Panc1 (cell line): Measurements from ENCODE around the gene SIRPD. TPM values are rescaled to one million over a fixed set of nuclear protein-coding genes. Genes with fewer than 3 reads are reported as not detected.

Experiments
- ATAC-seq: fragments of 200-7000 bp; cut with Tn5 transposase; 2 replicates; pipeline ENCODE4 v1.9.1; 2020; ENCODE audit warnings: mild to moderate bottlenecking, moderate library complexity
- BruUV-seq: library from RNA; stranded (reverse); fragments of 400-500 nt; replicated peaks from 2 replicates; lab custom pipeline; 2021; lab: Mats Ljungman, UMichigan
- CTCF ChIA-PET: fragments of 300-600 bp; sonication (Branson Sonifier 250); formaldehyde crosslinking; loops from one replicate; lab custom pipeline; 2022; ENCODE audit warnings: antibody characterized with exemption; lab: Charles Lee
- POLR2A ChIA-PET: fragments of 300-600 bp; sonication (Branson Sonifier 250); formaldehyde crosslinking; loops from one replicate; lab custom pipeline; 2022; ENCODE audit warnings: antibody characterized with exemption; lab: Charles Lee
- DNase-seq: peaks from one replicate; pipeline ENCODE4 v3.0.0-alpha.2; 2010; ENCODE audit warnings: low read depth, low spot score
- H3K27ac ChIP-seq: 2 replicates; pipeline ENCODE4 v1.5.1; 2011; ENCODE audit warnings: mild to moderate bottlenecking, low read length, inconsistent platforms
- H3K27me3 ChIP-seq: fragments of 200-500 bp; sonication (Bioruptor generic); 2 replicates; pipeline ENCODE4 v1.6.0; 2014; ENCODE audit warnings: low read length, inconsistent platforms; ENCODE audit not compliant: control insufficient read depth, insufficient read depth
- H3K36me3 ChIP-seq: fragments of 200-500 bp; sonication (Bioruptor generic); 2 replicates; pipeline ENCODE4 v1.5.1; 2014; ENCODE audit warnings: inconsistent platforms, mild to moderate bottlenecking, low read length, moderate library complexity; ENCODE audit not compliant: control insufficient read depth, insufficient read depth
- H3K4me1 ChIP-seq: 2 replicates; pipeline ENCODE4 v1.5.1; 2011; ENCODE audit warnings: inconsistent platforms, mild to moderate bottlenecking, low read length, moderate library complexity; ENCODE audit not compliant: control insufficient read depth, insufficient read depth
- H3K4me3 ChIP-seq, 2 experiments: 2 replicates each; pipeline ENCODE4 v1.5.1; 2011 to 2012; ENCODE audit warnings: low read depth in 2 of 2, low read length in 2 of 2, mild to moderate bottlenecking in 2 of 2, inconsistent platforms in 1 of 2, moderate library complexity in 1 of 2
- H3K9me3 ChIP-seq: fragments of 200-500 bp; sonication (Bioruptor generic); 2 replicates; pipeline ENCODE4 v1.5.1; 2014; ENCODE audit warnings: low read depth, mild to moderate bottlenecking, inconsistent platforms, low read length, moderate library complexity; ENCODE audit not compliant: control insufficient read depth, insufficient read depth
- POLR2AphosphoS5 ChIP-seq: IDR thresholded peaks from 2 replicates; pipeline ENCODE4 v1.6.1; 2012; ENCODE audit warnings: mild to moderate bottlenecking, low read depth, low read length, moderate library complexity
- SIN3A ChIP-seq: IDR thresholded peaks from 2 replicates; pipeline ENCODE4 v1.6.1; 2012; ENCODE audit warnings: low read depth, mild to moderate bottlenecking, low read length, moderate library complexity, borderline replicate concordance; ENCODE audit not compliant: insufficient read depth
- TCF7L2 ChIP-seq: IDR thresholded peaks from 2 replicates; pipeline ENCODE4 v1.6.1; 2011; ENCODE audit warnings: mild to moderate bottlenecking, low read depth, low read length, inconsistent platforms
- in situ Hi-C: cut with HindIII; loops from 2 replicates; pipeline ENCODE4 v1.10.0; 2016; ENCODE audit warnings: low sequenced_read_pairs, low pct_unique_long_range_greater_than_20kb
- intact Hi-C: fragments of 100-400 bp; cut with micrococcal nuclease; formaldehyde crosslinking; loops from one replicate; pipeline ENCODE4 v1.10.0; 2022; ENCODE audit not compliant: unreplicated experiment
- total RNA-seq: library from RNA; stranded (reverse); gene quantifications from one replicate; pipeline ENCODE4 v1.2.1, GENCODE V29; 2021; ENCODE audit not compliant: unreplicated experiment
- TF ChIP-seq, protein P1 (sequence below), 2 experiments: IDR thresholded peaks; 2 replicates each; pipeline ENCODE4 v1.6.1; 2011 to 2012; ENCODE audit warnings: low read depth in 2 of 2, control low read depth in 1 of 2, low read length in 1 of 2, mild to moderate bottlenecking in 1 of 2, moderate library complexity in 1 of 2; ENCODE audit not compliant: insufficient read depth in 1 of 2
- TF ChIP-seq, protein P2 (sequence below): fragments of 450-650 bp; IDR thresholded peaks from 2 replicates; pipeline ENCODE4 v1.5.1; 2017; ENCODE audit warnings: mild to moderate bottlenecking

Gene SIRPD
- total RNA-seq, 1 experiment from 2014 or later: not detected

DNA sequence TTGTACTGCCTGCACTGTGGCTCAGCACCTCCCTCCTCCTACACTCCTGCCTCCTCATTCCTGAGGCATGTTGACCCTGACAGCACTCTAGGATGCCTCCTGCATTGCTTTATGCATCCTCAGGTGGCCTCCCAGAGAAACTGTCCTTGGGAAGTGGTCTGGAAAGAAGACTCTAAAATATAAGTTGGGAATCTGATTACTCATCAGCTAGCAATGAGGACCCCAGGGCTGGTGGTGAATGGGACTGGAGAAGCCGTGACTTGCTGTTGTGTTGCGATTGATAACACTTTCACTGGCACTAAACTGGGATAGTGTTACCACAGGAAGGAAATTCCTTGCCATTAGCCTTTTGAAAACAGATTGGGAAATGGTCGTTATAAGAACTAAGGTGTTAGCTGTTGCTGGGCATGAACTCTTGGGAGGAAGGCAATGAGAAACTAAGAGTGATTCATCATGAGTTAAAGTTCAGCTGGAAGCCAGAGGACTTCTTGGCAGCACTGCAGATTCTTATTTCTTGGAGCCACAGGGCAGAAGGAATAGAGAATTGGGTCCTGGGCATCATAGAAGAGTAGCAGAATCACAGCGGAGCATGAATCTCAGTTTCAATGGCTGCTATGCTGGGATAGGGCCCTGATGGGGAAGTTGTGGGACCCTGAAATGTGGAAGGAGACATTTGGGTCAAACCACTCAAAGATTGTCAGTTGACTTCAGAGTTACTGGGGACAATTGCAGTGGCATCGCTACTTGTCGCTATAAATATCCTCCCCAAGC lies 10.1 kb upstream of the SIRPD start:
- ChIA-PET POLR2A (no interaction called here), CTCF (no interaction called here)
- H3K36me3 ChIP-seq: no peaks in the 10 kb centered on the region
- intact Hi-C loops (no loop called here), in situ Hi-C loops (no loop called here)
- H3K27me3 ChIP-seq: peaks cover under 1% of the 10 kb centered on the region; the same call in 1 of the 2 replicates
- no peak overlapping the region for H3K27ac ChIP-seq
- H3K4me3 ChIP-seq: no peak overlapping the region
- H3K4me1 ChIP-seq: no peaks in the 10 kb centered on the region
- no peaks in the 10 kb centered on the region for H3K9me3 ChIP-seq
- no TSS peak for BruUV-seq
- DNase-seq (no peak), ATAC-seq (peak; percentile 27; the same call in 1 of the 2 replicates)
- no peak for TF ChIP-seq TCF7L2
- TF ChIP-seq, protein P1, sequence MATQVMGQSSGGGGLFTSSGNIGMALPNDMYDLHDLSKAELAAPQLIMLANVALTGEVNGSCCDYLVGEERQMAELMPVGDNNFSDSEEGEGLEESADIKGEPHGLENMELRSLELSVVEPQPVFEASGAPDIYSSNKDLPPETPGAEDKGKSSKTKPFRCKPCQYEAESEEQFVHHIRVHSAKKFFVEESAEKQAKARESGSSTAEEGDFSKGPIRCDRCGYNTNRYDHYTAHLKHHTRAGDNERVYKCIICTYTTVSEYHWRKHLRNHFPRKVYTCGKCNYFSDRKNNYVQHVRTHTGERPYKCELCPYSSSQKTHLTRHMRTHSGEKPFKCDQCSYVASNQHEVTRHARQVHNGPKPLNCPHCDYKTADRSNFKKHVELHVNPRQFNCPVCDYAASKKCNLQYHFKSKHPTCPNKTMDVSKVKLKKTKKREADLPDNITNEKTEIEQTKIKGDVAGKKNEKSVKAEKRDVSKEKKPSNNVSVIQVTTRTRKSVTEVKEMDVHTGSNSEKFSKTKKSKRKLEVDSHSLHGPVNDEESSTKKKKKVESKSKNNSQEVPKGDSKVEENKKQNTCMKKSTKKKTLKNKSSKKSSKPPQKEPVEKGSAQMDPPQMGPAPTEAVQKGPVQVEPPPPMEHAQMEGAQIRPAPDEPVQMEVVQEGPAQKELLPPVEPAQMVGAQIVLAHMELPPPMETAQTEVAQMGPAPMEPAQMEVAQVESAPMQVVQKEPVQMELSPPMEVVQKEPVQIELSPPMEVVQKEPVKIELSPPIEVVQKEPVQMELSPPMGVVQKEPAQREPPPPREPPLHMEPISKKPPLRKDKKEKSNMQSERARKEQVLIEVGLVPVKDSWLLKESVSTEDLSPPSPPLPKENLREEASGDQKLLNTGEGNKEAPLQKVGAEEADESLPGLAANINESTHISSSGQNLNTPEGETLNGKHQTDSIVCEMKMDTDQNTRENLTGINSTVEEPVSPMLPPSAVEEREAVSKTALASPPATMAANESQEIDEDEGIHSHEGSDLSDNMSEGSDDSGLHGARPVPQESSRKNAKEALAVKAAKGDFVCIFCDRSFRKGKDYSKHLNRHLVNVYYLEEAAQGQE (IDR thresholded peaks at IDR 0.05; ENCODE audit: insufficient read depth in 1 of 2, low read depth in 2 of 2, low read length in 1 of 2): no peak
- no peak for TF ChIP-seq SIN3A
- TF ChIP-seq, protein P2, sequence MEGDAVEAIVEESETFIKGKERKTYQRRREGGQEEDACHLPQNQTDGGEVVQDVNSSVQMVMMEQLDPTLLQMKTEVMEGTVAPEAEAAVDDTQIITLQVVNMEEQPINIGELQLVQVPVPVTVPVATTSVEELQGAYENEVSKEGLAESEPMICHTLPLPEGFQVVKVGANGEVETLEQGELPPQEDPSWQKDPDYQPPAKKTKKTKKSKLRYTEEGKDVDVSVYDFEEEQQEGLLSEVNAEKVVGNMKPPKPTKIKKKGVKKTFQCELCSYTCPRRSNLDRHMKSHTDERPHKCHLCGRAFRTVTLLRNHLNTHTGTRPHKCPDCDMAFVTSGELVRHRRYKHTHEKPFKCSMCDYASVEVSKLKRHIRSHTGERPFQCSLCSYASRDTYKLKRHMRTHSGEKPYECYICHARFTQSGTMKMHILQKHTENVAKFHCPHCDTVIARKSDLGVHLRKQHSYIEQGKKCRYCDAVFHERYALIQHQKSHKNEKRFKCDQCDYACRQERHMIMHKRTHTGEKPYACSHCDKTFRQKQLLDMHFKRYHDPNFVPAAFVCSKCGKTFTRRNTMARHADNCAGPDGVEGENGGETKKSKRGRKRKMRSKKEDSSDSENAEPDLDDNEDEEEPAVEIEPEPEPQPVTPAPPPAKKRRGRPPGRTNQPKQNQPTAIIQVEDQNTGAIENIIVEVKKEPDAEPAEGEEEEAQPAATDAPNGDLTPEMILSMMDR: no peak
- TF ChIP-seq POLR2AphosphoS5: no peak

DNA sequence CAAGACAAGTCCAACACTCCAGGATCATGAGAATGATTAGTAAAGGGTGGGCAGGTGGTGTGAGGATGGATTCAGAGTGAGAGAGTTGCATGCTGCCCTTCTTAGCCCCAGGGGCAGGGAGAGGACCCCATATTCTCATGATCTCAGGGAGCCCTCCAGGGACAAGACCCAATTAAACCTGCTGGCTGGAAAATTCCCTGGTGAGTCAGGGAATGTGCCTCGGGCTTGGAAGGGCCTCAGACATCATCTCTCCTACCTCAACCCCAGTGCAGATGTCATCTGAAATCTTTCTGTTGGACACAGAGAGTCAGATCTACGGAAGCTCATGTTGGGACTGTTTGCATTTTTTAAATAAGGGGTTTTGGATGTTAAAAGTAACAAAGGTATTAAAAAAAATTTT lies 9.2 kb upstream of the SIRPD start:
- CTCF ChIA-PET: no interaction called here
- BruUV-seq: no TSS peak
- TF ChIP-seq TCF7L2: no peak
- no peak for TF ChIP-seq POLR2AphosphoS5
- TF ChIP-seq, protein P1 (IDR thresholded peaks at IDR 0.05; ENCODE audit: insufficient read depth in 1 of 2, low read depth in 2 of 2, low read length in 1 of 2): no peak
- DNase-seq: no peak
- no peaks in the 10 kb centered on the region for H3K4me1 ChIP-seq
- intact Hi-C loops: no loop called here
- no peak for ATAC-seq
- no peaks in the 10 kb centered on the region for H3K9me3 ChIP-seq
- H3K4me3 ChIP-seq: no peak overlapping the region
- no peak overlapping the region for H3K27ac ChIP-seq
- POLR2A ChIA-PET: interaction anchor here (0.7 kb wide), 1 partner anchor 84 kb away, joined by 3 read pairs; no protein-coding TSS in a partner anchor
- in situ Hi-C loops: no loop called here
- H3K36me3 ChIP-seq: no peaks in the 10 kb centered on the region
- peaks cover 4% of the 10 kb centered on the region for H3K27me3 ChIP-seq
